Measurements from ENCODE around the gene RNASE4. TPM values are rescaled to one million over a fixed set of nuclear protein-coding genes. Genes with fewer than 3 reads are reported as not detected.

RNASE4 gene
- total RNA-seq, 3 donors from 2014 or later (not counting 1 experiment from before 2014, with no cell fraction given) = 0.60 to 0.68 TPM; not detected in 1

DNA sequence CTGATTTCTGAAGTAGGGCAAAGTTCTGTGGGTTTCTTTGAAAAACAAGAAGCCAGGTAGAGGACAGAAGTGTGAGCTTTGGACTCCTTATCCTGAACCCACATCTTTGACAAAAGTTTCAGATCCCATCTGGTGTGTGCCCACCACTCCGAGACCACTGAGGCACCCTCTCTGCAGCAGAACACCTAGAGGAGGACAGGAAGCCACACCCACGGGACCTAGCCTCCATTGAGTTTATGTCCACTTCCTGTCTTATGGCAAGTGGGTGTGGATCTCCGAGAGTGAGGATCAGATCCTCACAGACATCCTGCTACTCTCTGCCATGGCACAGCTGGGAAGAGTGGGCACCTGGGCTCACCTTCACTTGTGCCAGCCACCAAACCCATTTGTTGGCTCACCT lies 26.1 kb upstream of the RNASE4 start:
- Mint-ChIP-seq H3K4me3 (no peak overlapping the region), H3K9me3 (no peaks in the 10 kb centered on the region)
- intact Hi-C loops (cut with micrococcal nuclease) = no loop called here

GRCh38 chr14:20659336-20659735 lies 25.0 kb upstream of the RNASE4 start:
- H3K9me3 Mint-ChIP-seq = no peaks in the 10 kb centered on the region
- H3K27me3 Mint-ChIP-seq (ENCODE audit: low read depth in 2 of 2) = peaks cover 46 to 68% of the 10 kb centered on the region in 2 donors
- Histone ChIP-seq H3K27ac (ENCODE audit: low read length) (no peak overlapping the region), H3K27me3 (ENCODE audit: control insufficient read depth, insufficient read depth, low read length) (peaks cover 21% of the 10 kb centered on the region), H3K4me1 (ENCODE audit: control insufficient read depth, insufficient read depth, low read length) (peaks cover 21% of the 10 kb centered on the region), H3K36me3 (ENCODE audit: control insufficient read depth, insufficient read depth, low read length) (no peaks in the 10 kb centered on the region), H3K4me3 (ENCODE audit: low read length) (no peak overlapping the region), H3K9me3 (ENCODE audit: control insufficient read depth, insufficient read depth, low read length) (no peaks in the 10 kb centered on the region)
- intact Hi-C loops (cut with micrococcal nuclease) = no loop called here
- no peaks in the 10 kb centered on the region for H3K36me3 Mint-ChIP-seq
- ATAC-seq = no peak
- 86% methylated on average over 6 of the region's 6 CpGs for WGBS (ENCODE audit: insufficient coverage)
- H3K4me3 Mint-ChIP-seq = no peak overlapping the region
- no peak overlapping the region for H3K27ac Mint-ChIP-seq
- H3K4me1 Mint-ChIP-seq = peaks cover 23 to 33% of the 10 kb centered on the region in 2 donors
- no peak for DNase-seq
- TF ChIP-seq, protein P1, sequence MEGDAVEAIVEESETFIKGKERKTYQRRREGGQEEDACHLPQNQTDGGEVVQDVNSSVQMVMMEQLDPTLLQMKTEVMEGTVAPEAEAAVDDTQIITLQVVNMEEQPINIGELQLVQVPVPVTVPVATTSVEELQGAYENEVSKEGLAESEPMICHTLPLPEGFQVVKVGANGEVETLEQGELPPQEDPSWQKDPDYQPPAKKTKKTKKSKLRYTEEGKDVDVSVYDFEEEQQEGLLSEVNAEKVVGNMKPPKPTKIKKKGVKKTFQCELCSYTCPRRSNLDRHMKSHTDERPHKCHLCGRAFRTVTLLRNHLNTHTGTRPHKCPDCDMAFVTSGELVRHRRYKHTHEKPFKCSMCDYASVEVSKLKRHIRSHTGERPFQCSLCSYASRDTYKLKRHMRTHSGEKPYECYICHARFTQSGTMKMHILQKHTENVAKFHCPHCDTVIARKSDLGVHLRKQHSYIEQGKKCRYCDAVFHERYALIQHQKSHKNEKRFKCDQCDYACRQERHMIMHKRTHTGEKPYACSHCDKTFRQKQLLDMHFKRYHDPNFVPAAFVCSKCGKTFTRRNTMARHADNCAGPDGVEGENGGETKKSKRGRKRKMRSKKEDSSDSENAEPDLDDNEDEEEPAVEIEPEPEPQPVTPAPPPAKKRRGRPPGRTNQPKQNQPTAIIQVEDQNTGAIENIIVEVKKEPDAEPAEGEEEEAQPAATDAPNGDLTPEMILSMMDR (IDR thresholded peaks at IDR 0.05) = no peak

More for the DNA sequence above, 26.1 kb upstream of the RNASE4 start:
- 46% methylated on average over 3 of the region's 3 CpGs for WGBS (ENCODE audit: insufficient coverage)
- H3K27ac ChIP-seq (ENCODE audit: low read length) = no peak overlapping the region
- Mint-ChIP-seq H3K27me3 (ENCODE audit: low read depth in 2 of 2) (peaks cover 49 to 72% of the 10 kb centered on the region in 2 donors), H3K27ac (no peak overlapping the region), H3K36me3 (no peaks in the 10 kb centered on the region), H3K4me1 (peaks cover 21 to 34% of the 10 kb centered on the region in 2 donors)
- H3K4me3 ChIP-seq (ENCODE audit: low read length) = no peak overlapping the region
- ATAC-seq (no peak), DNase-seq (no peak)
- H3K36me3 ChIP-seq (ENCODE audit: control insufficient read depth, insufficient read depth, low read length) = no peaks in the 10 kb centered on the region
- TF ChIP-seq, protein P1 (IDR thresholded peaks at IDR 0.05) = no peak
- peaks cover 17% of the 10 kb centered on the region for H3K27me3 ChIP-seq (ENCODE audit: control insufficient read depth, insufficient read depth, low read length)
- H3K4me1 ChIP-seq (ENCODE audit: control insufficient read depth, insufficient read depth, low read length) = peaks cover 18% of the 10 kb centered on the region
- no peaks in the 10 kb centered on the region for H3K9me3 ChIP-seq (ENCODE audit: control insufficient read depth, insufficient read depth, low read length)

DNA sequence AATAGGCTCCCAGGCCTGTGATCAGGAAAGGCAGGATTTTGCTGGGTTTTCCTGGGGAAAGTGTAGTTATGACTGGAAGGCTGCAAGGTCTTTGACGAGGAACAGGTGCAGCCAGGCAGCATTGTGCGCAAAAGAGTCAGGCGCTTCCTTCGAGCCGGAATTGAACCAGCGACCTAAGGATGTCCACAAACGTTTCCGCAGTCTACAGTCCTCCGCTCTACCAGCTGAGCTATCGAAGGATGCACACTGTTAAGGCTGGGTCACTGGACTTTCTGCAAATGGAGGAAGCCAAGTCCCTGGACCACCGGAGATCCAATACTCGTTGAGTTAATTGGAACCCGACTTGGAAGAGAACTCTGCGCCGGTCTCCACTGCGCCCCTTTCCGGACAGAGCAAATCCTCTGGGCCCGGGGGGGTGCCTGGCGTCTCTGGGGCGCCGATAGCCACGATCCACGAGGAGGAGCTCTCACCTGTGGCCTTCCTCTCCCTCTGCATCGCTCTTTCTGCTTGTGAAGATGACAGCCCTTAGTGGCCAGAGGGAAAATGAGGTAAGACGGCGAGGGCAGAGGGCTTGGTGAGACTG lies 24.5 kb upstream of the RNASE4 start:
- H3K4me3 Mint-ChIP-seq = no peak overlapping the region
- intact Hi-C loops (cut with micrococcal nuclease) = no loop called here
- Histone ChIP-seq H3K36me3 (ENCODE audit: control insufficient read depth, insufficient read depth, low read length) (no peaks in the 10 kb centered on the region), H3K9me3 (ENCODE audit: control insufficient read depth, insufficient read depth, low read length) (no peaks in the 10 kb centered on the region), H3K4me1 (ENCODE audit: control insufficient read depth, insufficient read depth, low read length) (peaks cover 21% of the 10 kb centered on the region), H3K4me3 (ENCODE audit: low read length) (no peak overlapping the region), H3K27ac (ENCODE audit: low read length) (no peak overlapping the region), H3K27me3 (ENCODE audit: control insufficient read depth, insufficient read depth, low read length) (peaks cover 21% of the 10 kb centered on the region)
- TF ChIP-seq, protein P1 (IDR thresholded peaks at IDR 0.05) = no peak
- no peaks in the 10 kb centered on the region for H3K36me3 Mint-ChIP-seq
- H3K27me3 Mint-ChIP-seq (ENCODE audit: low read depth in 2 of 2) = peaks cover 47 to 63% of the 10 kb centered on the region in 2 donors
- peaks cover 20 to 31% of the 10 kb centered on the region in 2 donors for H3K4me1 Mint-ChIP-seq
- H3K27ac Mint-ChIP-seq = no peak overlapping the region
- WGBS (ENCODE audit: insufficient coverage) = 76% methylated on average over 25 of the region's 26 CpGs
- ATAC-seq = no peak
- no peak for DNase-seq
- no peaks in the 10 kb centered on the region for H3K9me3 Mint-ChIP-seq

DNA sequence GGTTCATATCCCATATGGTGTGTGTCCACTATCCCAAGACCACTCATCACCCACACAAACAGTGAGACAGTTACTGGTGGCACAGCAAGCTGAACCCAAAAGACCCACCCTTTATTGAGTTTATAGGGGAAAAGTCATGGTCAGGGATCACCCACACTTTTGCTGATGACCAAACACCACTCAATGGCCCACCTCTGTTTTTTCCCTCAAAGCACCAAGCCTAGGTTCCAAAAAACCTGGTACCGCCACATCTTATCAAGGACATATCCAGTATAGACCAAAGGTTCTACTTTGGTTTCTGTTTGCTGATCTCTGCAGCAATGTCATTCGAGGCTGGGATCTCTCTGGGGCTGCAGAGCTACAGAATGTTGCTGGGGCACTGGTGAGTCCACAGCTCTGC lies 23.2 kb upstream of the RNASE4 start:
- Histone ChIP-seq H3K4me3 (ENCODE audit: low read length) (no peak overlapping the region), H3K27me3 (ENCODE audit: control insufficient read depth, insufficient read depth, low read length) (peaks cover 16% of the 10 kb centered on the region), H3K9me3 (ENCODE audit: control insufficient read depth, insufficient read depth, low read length) (no peaks in the 10 kb centered on the region), H3K27ac (ENCODE audit: low read length) (no peak overlapping the region), H3K4me1 (ENCODE audit: control insufficient read depth, insufficient read depth, low read length) (peaks cover 21% of the 10 kb centered on the region), H3K36me3 (ENCODE audit: control insufficient read depth, insufficient read depth, low read length) (no peaks in the 10 kb centered on the region)
- Mint-ChIP-seq H3K27ac (no peak overlapping the region), H3K36me3 (no peaks in the 10 kb centered on the region), H3K4me3 (no peak overlapping the region), H3K27me3 (ENCODE audit: low read depth in 2 of 2) (peaks cover 37 to 52% of the 10 kb centered on the region in 2 donors), H3K4me1 (peaks cover 20 to 31% of the 10 kb centered on the region in 2 donors), H3K9me3 (no peaks in the 10 kb centered on the region)
- DNase-seq (no peak), ATAC-seq (no peak)
- WGBS (ENCODE audit: insufficient coverage) = 76% methylated on average over 2 of the region's 2 CpGs
- intact Hi-C loops (cut with micrococcal nuclease) = no loop called here
- TF ChIP-seq, protein P1 (IDR thresholded peaks at IDR 0.05) = no peak
